GM19238 (cell line): ENCODE measurements around the gene ERICH4.
"Not testable (repeated sequence)": the region's sequence is repeated elsewhere in the genome, so short reads cannot be mapped to it uniquely, and the experiment has no call there.

ENCODE experiments used
- DNase-seq: peaks from one replicate; pipeline ENCODE4 v3.0.0; 2011; ENCODE audit warnings: low spot score; ENCODE audit not compliant: insufficient read length

The ERICH4 gene

GRCh38 chr19:41478171-41478570 is 35.2 kb downstream of the ERICH4 start:
- DNase-seq = no peak

- DNase-seq = no peak
These were observed 36.2 kb downstream of the ERICH4 start for GRCh38 chr19:41478875-41479756.

DNA sequence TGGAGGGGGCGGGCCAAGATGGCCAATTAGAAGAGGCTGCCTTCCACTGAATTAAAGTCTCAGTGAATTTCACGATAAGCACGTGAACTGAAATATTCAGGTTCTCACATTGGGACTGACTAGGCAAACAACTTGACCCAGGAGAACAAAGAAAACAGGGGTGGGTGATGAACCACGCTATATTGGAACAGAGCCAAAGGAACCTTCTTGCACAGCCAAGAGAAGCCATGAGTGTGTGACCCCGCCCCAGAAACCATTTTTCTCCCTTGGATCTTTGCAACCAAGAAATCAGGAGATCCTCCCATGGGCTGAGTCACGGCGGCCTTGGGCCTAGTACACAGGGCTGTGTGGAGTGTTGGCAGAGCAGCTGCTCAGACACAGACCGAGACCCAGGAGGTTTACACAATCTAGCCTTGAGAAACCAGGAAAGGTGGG is 36.8 kb downstream of the ERICH4 start:
- DNase-seq = no peak

DNA sequence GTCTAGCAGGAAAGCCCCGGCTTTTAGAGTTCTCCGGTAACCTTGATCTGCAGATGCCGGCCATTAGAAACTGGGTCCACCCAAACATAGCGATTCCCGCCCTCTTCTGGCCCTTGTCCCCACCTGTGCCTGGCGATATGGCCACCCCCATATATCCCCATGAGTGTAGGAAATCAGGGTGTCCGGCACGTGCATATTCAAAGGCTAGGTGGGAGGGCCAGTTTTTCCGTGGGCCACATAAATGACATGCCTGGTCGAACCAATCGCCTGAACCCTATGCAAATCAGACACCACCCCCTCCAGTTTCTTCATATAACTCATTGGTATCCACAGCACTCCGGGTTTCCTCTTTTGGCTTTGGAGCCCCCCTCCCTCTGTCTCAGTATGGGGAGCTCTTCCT is 37.4 kb downstream of the ERICH4 start:
- no peak for DNase-seq

- DNase-seq = no peak
These were observed 41.9 kb downstream of the ERICH4 start for GRCh38 chr19:41484822-41485221.

DNA sequence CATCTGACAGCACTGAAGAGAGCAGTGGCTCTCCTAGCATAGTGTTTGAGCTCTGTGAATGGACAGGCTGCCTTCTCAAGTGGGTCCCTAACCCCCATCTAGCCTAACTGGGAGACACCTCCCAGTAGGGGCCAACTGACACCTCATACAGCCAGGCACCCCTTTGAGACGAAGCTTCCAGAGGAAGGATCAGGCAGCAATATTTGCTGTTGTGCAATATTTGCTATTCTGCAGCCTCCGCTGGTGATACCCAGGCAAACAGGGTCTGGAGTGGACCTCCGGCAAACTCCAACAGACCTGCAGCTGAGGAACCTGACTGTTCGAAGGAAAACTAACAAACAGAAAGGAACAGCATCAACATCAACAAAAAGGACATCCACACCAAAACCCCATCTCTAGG is 44.0 kb downstream of the ERICH4 start:
- DNase-seq = not testable (repeated sequence)

DNA sequence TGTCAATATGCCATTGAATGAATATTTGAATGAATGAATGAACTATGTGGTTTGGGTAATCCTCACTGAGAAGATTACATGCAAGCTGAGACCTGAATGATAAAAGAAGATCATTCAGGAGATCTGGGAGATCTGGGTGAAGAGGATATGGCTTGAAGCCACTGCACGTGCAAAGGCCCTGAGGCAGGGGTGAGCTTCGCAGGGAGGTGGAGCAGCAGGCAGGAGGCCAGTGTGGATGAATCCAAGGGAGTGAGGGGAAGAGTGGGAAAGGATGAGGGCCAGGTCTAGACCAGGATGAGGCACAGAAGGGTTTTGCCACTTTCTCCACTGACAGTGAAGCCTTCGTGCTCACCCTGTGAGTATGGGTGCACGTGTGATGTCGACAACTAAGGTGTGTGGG is 49.9 kb downstream of the ERICH4 start:
- DNase-seq = no peak
